ENCODE measurements around the gene COL23A1. TPM values are rescaled to one million over a fixed set of nuclear protein-coding genes. Genes with fewer than 3 reads are reported as not detected.

The COL23A1 gene
- total and polyA plus RNA-seq, 2 of the 13 experiments (the other 11 are each of a cell fraction or from before 2014, with no cell fraction given): not detected

GRCh38 chr5:178339272-178339671 lies 250.9 kb downstream of the COL23A1 start:
- H2AFZ ChIP-seq (ENCODE audit: low read length): no peak overlapping the region
- intact Hi-C loops (cut with micrococcal nuclease; ENCODE audit: unreplicated experiment): no loop called here
- H3K4me3 ChIP-seq (replicated peaks in 1 of 3; ENCODE audit: insufficient read depth in 1 of 3, low read depth in 2 of 3, low read length in 3 of 3): no peak overlapping the region
- no peak for TF ChIP-seq HNF1B (CRISPR knock-in tag; IDR thresholded peaks at IDR 0.05)
- TF ChIP-seq ZNF614 (CRISPR knock-in tag; IDR thresholded peaks at IDR 0.05; ENCODE audit: borderline replicate concordance): no peak
- no peak for TF ChIP-seq SIN3B (IDR thresholded peaks at IDR 0.05; ENCODE audit: low read length)
- TF ChIP-seq KLF15 (CRISPR knock-in tag; IDR thresholded peaks at IDR 0.05; ENCODE audit: borderline replicate concordance): no peak
- no peak for TF ChIP-seq SCMH1 (CRISPR knock-in tag; IDR thresholded peaks at IDR 0.05; ENCODE audit: borderline replicate concordance)
- no peak for TF ChIP-seq MAF1 (CRISPR knock-in tag; IDR thresholded peaks at IDR 0.05; ENCODE audit: borderline replicate concordance)
- TF ChIP-seq CEBPB (IDR thresholded peaks at IDR 0.05; ENCODE audit: borderline replicate concordance, low read depth, low read length): no peak
- no peak for TF ChIP-seq NR2F1 (CRISPR knock-in tag; IDR thresholded peaks at IDR 0.05)
- TF ChIP-seq KMT2B (CRISPR knock-in tag; IDR thresholded peaks at IDR 0.05): no peak
- no peak for TF ChIP-seq ZNF281 (CRISPR knock-in tag; IDR thresholded peaks at IDR 0.05; ENCODE audit: borderline replicate concordance)
- no peak for TF ChIP-seq CCDC6 (CRISPR knock-in tag; IDR thresholded peaks at IDR 0.05)
- no peak for TF ChIP-seq ZNF264 (CRISPR knock-in tag; IDR thresholded peaks at IDR 0.05)
- no peak for TF ChIP-seq ZNF792 (CRISPR knock-in tag; IDR thresholded peaks at IDR 0.05)
- no peak for TF ChIP-seq ZNF260 (CRISPR knock-in tag; IDR thresholded peaks at IDR 0.05; ENCODE audit: borderline replicate concordance, low read depth)
- TF ChIP-seq HMGXB4 (CRISPR knock-in tag; IDR thresholded peaks at IDR 0.05; ENCODE audit: borderline replicate concordance in 1 of 2, low read depth in 1 of 2): no peak
- TF ChIP-seq ELF4 (CRISPR knock-in tag; IDR thresholded peaks at IDR 0.05; ENCODE audit: borderline replicate concordance): no peak
- no peak for TF ChIP-seq ZNF354B (CRISPR knock-in tag; IDR thresholded peaks at IDR 0.05)
- no peak for TF ChIP-seq ZNF225 (CRISPR knock-in tag; IDR thresholded peaks at IDR 0.05)
- TF ChIP-seq HOXA9 (CRISPR knock-in tag; IDR thresholded peaks at IDR 0.05; ENCODE audit: borderline replicate concordance): no peak
- in situ Hi-C loops (cut with HindIII; ENCODE audit: extremely low pct_ligation_motif_present, low pct_unique_long_range_greater_than_20kb): no loop called here
- H3K4me2 ChIP-seq (ENCODE audit: low read depth, low read length): no peak overlapping the region
- BruUV-seq (replicated peaks): no TSS peak
- peaks cover 5 to 36% of the 10 kb centered on the region in 2 experiments; a peak in 4 of 5 replicates for H3K27me3 ChIP-seq (ENCODE audit: control insufficient read depth in 1 of 2, insufficient read depth in 2 of 2, low read length in 2 of 2)
- ATAC-seq: no peak
- no peak overlapping the region for H3K9ac ChIP-seq (ENCODE audit: insufficient read depth, low read depth, low read length)
- ChIA-PET POLR2A (no interaction called here), CTCF (ENCODE audit: low intra/inter-chr PET ratio, low total read pairs) (no interaction called here)
- H4K20me1 ChIP-seq (ENCODE audit: insufficient read depth, low read length): no peaks in the 10 kb centered on the region
- H3K27ac ChIP-seq (ENCODE audit: extremely low read length, insufficient read depth, low read length): no peak overlapping the region
- no peak for FAIRE-seq
- 6% methylated on average over 4 of the region's 4 CpGs for whole genome bisulfite sequencing (ENCODE audit: low lambda C conversion rate)
- no peak for DNase-seq (ENCODE audit: low spot score)
- H3K4me1 ChIP-seq (ENCODE audit: insufficient read depth, low read length): peaks cover 6% of the 10 kb centered on the region; the same call in 1 of the 2 replicates
- no peaks in the 10 kb centered on the region for H3K9me3 ChIP-seq (ENCODE audit: low read length)
- no peaks in the 10 kb centered on the region for H3K36me3 ChIP-seq (replicated peaks in 1 of 2; ENCODE audit: control insufficient read depth in 1 of 2, insufficient read depth in 2 of 2, low read length in 2 of 2)
- H3K79me2 ChIP-seq (ENCODE audit: insufficient read depth, low read length): no peaks in the 10 kb centered on the region
